Sigmoid colon (tissue), 7 donors: ENCODE results near the gene FOXP1. TPM values are rescaled to one million over a fixed set of nuclear protein-coding genes. Genes with fewer than 3 reads are reported as not detected.

ENCODE experiments used
- DNase-seq: peaks from one replicate; pipeline ENCODE4 v3.0.0-alpha.2; 2019
- H3K27ac ChIP-seq, 4 donors: fragments of 200-600 bp; sonication (generic); one replicate each; pipeline ENCODE4 v1.5.1; 2016 to 2019; ENCODE audit warnings: mild to moderate bottlenecking in 1 of 4
- H3K27me3 ChIP-seq, 3 donors: fragments of 200-600 bp; sonication (generic); one replicate each; pipeline ENCODE4 v1.5.1; 2019; ENCODE audit warnings: mild to moderate bottlenecking in 1 of 3
- H3K36me3 ChIP-seq, 4 donors: fragments of 200-600 bp; sonication (generic); one replicate each; pipeline ENCODE4 v1.5.1; 2016 to 2019
- H3K4me1 ChIP-seq, 4 donors: fragments of 200-600 bp; sonication (generic); one replicate each; pipeline ENCODE4 v1.5.1; 2017 to 2019
- H3K4me3 ChIP-seq, 4 donors: fragments of 200-600 bp; sonication (generic); one replicate each; pipeline ENCODE4 v1.5.1; 2017 to 2019; ENCODE audit warnings: mild to moderate bottlenecking in 2 of 4, moderate library complexity in 1 of 4
- H3K9me3 ChIP-seq, 4 donors: fragments of 200-600 bp in 3 of 4; sonication (generic) in 3 of 4; one replicate each; pipeline versions ENCODE4 v1.5.1 to v1.6.1; 2013 to 2019
- CTCF ChIP-seq, 4 experiments: fragments of 450-650 bp in 3 of 4; fragments of 200-600 bp in 1 of 4; IDR thresholded peaks; one replicate each; pipeline ENCODE4 v1.5.1; 2016 to 2019; ENCODE audit warnings: antibody characterized with exemption in 4 of 4, mild to moderate bottlenecking in 3 of 4, moderate library complexity in 2 of 4
- EP300 ChIP-seq, 4 donors: sonication (generic); formaldehyde crosslinking; IDR thresholded peaks; one replicate each; pipeline ENCODE4 v1.6.1; 2017; ENCODE audit warnings: antibody characterized with exemption in 4 of 4
- POLR2A ChIP-seq, 2 donors: fragments of 450-650 bp; IDR thresholded peaks; one replicate each; pipeline ENCODE4 v1.6.1; 2016; ENCODE audit warnings: antibody characterized with exemption in 2 of 2, mild to moderate bottlenecking in 2 of 2, moderate library complexity in 2 of 2
- POLR2AphosphoS5 ChIP-seq, 4 donors: sonication (generic); formaldehyde crosslinking; IDR thresholded peaks; one replicate each; pipeline ENCODE4 v1.6.1; 2017; ENCODE audit warnings: antibody characterized with exemption in 4 of 4
- WGBS, 2 donors: extraction: QIAGEN DNeasy Blood & Tissue Kit; methylation state at CpG; one replicate each; pipeline ENCODE4 v1.1.7; 2013; 5-methylcytosine and 5-hydroxymethylcytosine counted together
- intact Hi-C: fragments of 100-400 bp; cut with DNase I; formaldehyde crosslinking; loops from one replicate; pipeline ENCODE4 v1.15.1; 2023
- polyA plus RNA-seq, 3 donors: library from polyadenylated mRNA; stranded (reverse); fragments of 200-250 nt; gene quantifications; one replicate each; pipeline ENCODE4 v1.2.3, GENCODE V29; 2013
- total RNA-seq, 4 donors: library from RNA; depleted of rRNA; stranded (reverse); fragments of >200 nt; gene quantifications; one replicate each; pipeline ENCODE4 v1.1.0, GENCODE V29; 2016
- donor health status: healthy with polysubstance abuse.
- donor health status: Bipolar disorder and iron deficiency.
- donor health status: healthy.

The FOXP1 gene
- total and polyA plus RNA-seq, 7 donors: 13.8 to 232 (median 139) TPM

- TF ChIP-seq CTCF (IDR thresholded peaks at IDR 0.05) (peak; percentile 51 to 78 (median 55)), POLR2A (IDR thresholded peaks at IDR 0.05) (no peak), POLR2AphosphoS5 (IDR thresholded peaks at IDR 0.05) (no peak), EP300 (IDR thresholded peaks at IDR 0.05) (no peak)
- no peaks in the 10 kb centered on the region for H3K27me3 ChIP-seq
- peak overlapping the region in 1 of 4 donors; percentile 96 for H3K4me3 ChIP-seq
- H3K27ac ChIP-seq: peak overlapping the region; percentile 96 to 99 (median 98)
- peaks cover 0 to 45% (median 29%) of the 10 kb centered on the region in 4 donors for H3K4me1 ChIP-seq
- intact Hi-C loops: loop anchor here (2.0 to 10.0 kb wide), 6 partner anchors 66 to 1054 kb away; no protein-coding TSS in a partner anchor
- H3K9me3 ChIP-seq: no peaks in the 10 kb centered on the region
- H3K36me3 ChIP-seq: no peaks in the 10 kb centered on the region
- 21 to 24% methylated on average over 7 of the region's 7 CpGs for WGBS, 2 donors
- no peak for DNase-seq
These were observed 2.6 kb upstream of the FOXP1 start for GRCh38 chr3:71585887-71586809.

- Histone ChIP-seq H3K4me1 (peaks cover 0 to 45% (median 32%) of the 10 kb centered on the region in 4 donors), H3K36me3 (no peaks in the 10 kb centered on the region), H3K27me3 (no peaks in the 10 kb centered on the region), H3K4me3 (peak overlapping the region in 3 of 4 donors; percentile 76 to 96 (median 91)), H3K27ac (peak overlapping the region; percentile 96 to 99 (median 98)), H3K9me3 (no peaks in the 10 kb centered on the region)
- no peak for DNase-seq
- peak in 1 of 4 experiments; percentile 33 for TF ChIP-seq CTCF (IDR thresholded peaks at IDR 0.05)
- no peak for TF ChIP-seq POLR2A (IDR thresholded peaks at IDR 0.05)
- TF ChIP-seq EP300 (IDR thresholded peaks at IDR 0.05): no peak
- intact Hi-C loops: loop anchor here (2.0 to 10.0 kb wide), 6 partner anchors 67 to 1053 kb away; no protein-coding TSS in a partner anchor
- WGBS, 2 donors: 27 to 36% methylated on average over 5 of the region's 5 CpGs
These were observed 1.6 kb upstream of the FOXP1 start for GRCh38 chr3:71585131-71585530.

- peaks cover 0 to 49% (median 32%) of the 10 kb centered on the region in 4 donors for H3K4me1 ChIP-seq
- intact Hi-C loops: loop anchor here (2.0 to 10.0 kb wide), 9 partner anchors 42 to 1052 kb away; no protein-coding TSS in a partner anchor
- H3K4me3 ChIP-seq: peak overlapping the region; percentile 76 to 96 (median 86)
- H3K9me3 ChIP-seq: no peaks in the 10 kb centered on the region
- peak overlapping the region; percentile 96 to 99 (median 98) for H3K27ac ChIP-seq
- no peaks in the 10 kb centered on the region for H3K36me3 ChIP-seq
- H3K27me3 ChIP-seq: no peaks in the 10 kb centered on the region
- WGBS, 2 donors: 1 to 2% methylated on average over 18 of the region's 18 CpGs
- peak; percentile 73 for DNase-seq
- TF ChIP-seq POLR2A (IDR thresholded peaks at IDR 0.05): no peak
- peak; percentile 38 to 77 (median 65) for TF ChIP-seq POLR2AphosphoS5 (IDR thresholded peaks at IDR 0.05)
These were observed 975 bp upstream of the FOXP1 start for GRCh38 chr3:71584394-71585011.

GRCh38 chr3:71582612-71583565, 639 bp downstream of the FOXP1 start:
- 0 to 1% methylated on average over 84 of the region's 84 CpGs for WGBS, 2 donors
- H3K27ac ChIP-seq: peak overlapping the region; percentile 96 to 99 (median 98)
- no peaks in the 10 kb centered on the region for H3K27me3 ChIP-seq
- H3K4me3 ChIP-seq: peak overlapping the region; percentile 76 to 96 (median 86)
- H3K36me3 ChIP-seq: no peaks in the 10 kb centered on the region
- H3K4me1 ChIP-seq: peaks cover 0 to 46% (median 29%) of the 10 kb centered on the region in 4 donors
- H3K9me3 ChIP-seq: no peaks in the 10 kb centered on the region
- DNase-seq: peak; percentile 88
- no peak for TF ChIP-seq POLR2A (IDR thresholded peaks at IDR 0.05)
- TF ChIP-seq CTCF (IDR thresholded peaks at IDR 0.05): no peak
- TF ChIP-seq POLR2AphosphoS5 (IDR thresholded peaks at IDR 0.05): peak in 3 of 4 donors; percentile 24 to 40 (median 37)
- TF ChIP-seq EP300 (IDR thresholded peaks at IDR 0.05): peak in 1 of 4 donors; percentile 25
- intact Hi-C loops: loop anchor here (2.0 to 10.0 kb wide), 5 partner anchors 41 to 598 kb away; no protein-coding TSS in a partner anchor
